ENCODE measurements around the gene CENPB.
"Not testable (repeated sequence)": the region's sequence is repeated elsewhere in the genome, so short reads cannot be mapped to it uniquely, and the experiment has no call there.

Gene CENPB

DNA sequence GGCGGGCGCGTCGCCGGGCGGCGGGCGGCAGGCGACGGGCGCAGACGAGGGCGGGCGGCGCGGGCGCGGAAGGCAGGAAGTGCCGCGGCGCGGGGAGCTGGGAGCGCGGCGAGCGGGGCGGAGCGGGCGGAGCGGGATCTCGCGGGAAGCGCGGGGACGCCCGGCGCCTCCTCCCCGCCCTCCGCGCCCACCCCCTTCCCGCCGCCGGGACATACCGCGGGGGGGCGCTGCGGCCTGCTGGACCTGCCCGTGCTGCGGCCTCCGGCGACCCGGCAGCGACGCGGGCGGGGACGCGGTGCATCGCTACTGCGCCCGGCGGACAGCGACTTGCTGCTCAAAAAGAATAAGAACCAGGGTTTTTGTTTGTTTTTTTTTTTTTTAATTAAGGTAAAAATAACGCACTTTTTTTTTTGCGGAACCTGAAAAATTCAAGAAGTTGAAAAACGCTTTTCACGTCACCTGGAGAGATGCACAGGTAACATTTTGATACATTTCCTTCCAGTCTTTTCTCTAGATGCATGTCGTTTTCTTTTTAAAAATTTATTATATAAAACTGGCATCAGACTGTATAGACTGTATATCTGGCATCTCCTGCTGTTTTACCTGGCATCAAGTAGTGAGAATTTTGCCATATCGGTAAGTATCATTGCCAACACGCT lies at the start of gene CENPB:
Gene CENPB, minus strand, starts transcription at position 76 of the 659 bp plus-strand sequence. CDS start 257 bp downstream, outside the sequence.
- DNase-seq: peak; percentile 56 to 95

- no peak for DNase-seq
These were observed 49.6 kb upstream of the CENPB start for GRCh38 chr20:3836132-3836531.

GRCh38 chr20:3829891-3830290 lies 43.4 kb upstream of the CENPB start:
- DNase-seq: not testable (repeated sequence)

DNA sequence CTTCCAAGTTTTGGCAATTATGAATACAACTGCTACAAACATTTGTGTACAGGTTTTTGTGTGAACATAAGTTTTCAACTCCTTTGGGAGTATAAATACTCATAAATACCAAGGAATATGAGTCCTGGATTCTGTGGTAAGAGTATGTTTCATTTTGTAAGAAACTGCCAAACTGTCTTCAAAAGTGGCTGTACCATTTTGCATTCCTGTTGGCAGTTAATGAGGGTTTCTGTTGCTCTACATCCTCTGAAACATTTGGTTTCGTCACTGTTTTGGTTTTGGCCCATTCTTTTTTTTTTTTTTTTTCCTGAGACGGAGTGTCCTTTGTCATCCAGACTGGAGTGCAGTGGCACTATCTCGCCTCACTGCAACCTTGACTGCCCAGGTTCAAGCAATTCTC lies 42.3 kb upstream of the CENPB start:
- no peak for DNase-seq

- DNase-seq: no peak
These were observed 39.9 kb upstream of the CENPB start for GRCh38 chr20:3826420-3826819.

DNA sequence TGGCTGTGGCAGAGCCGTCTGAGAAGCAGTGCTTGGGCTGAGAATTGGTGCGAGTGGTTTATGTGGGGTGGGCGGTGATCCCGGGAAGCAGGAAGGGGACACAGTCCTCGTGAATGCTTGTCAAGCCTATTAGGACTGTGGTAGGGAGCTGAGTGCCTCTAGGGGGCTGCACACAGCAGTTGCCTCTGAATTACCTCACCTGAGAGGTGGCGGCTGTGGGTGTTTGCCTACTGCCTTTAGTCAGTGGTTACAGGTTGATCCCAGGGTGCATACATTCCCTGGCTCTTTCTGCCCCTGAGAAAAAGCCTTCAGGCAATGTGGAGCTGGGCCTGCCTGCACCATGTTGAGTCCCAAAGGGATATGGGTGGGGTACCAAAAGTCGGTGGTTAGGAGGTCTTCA lies 39.0 kb upstream of the CENPB start:
- peak in 1 of 2 experiments; percentile 3 for DNase-seq

DNA sequence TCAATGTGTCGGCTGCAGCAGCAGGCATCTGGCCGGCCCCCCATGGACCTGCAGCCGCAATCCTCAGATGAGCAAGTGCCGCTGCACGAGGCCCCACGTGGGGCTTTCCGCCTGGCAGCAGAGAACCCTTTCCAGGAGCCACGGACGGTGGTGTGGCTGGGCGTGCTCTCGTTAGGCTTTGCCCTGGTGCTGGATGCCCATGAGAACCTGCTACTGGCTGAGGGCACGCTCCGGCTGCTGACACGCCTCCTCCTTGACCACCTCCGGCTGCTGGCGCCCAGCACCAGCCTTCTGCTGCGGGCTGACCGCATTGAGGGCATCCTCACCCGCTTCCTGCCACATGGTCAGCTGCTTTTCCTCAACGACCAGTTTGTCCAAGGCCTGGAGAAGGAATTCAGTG lies 37.3 kb upstream of the CENPB start:
- DNase-seq: no peak

GRCh38 chr20:3821996-3822395 lies 35.5 kb upstream of the CENPB start:
- no peak for DNase-seq

DNA sequence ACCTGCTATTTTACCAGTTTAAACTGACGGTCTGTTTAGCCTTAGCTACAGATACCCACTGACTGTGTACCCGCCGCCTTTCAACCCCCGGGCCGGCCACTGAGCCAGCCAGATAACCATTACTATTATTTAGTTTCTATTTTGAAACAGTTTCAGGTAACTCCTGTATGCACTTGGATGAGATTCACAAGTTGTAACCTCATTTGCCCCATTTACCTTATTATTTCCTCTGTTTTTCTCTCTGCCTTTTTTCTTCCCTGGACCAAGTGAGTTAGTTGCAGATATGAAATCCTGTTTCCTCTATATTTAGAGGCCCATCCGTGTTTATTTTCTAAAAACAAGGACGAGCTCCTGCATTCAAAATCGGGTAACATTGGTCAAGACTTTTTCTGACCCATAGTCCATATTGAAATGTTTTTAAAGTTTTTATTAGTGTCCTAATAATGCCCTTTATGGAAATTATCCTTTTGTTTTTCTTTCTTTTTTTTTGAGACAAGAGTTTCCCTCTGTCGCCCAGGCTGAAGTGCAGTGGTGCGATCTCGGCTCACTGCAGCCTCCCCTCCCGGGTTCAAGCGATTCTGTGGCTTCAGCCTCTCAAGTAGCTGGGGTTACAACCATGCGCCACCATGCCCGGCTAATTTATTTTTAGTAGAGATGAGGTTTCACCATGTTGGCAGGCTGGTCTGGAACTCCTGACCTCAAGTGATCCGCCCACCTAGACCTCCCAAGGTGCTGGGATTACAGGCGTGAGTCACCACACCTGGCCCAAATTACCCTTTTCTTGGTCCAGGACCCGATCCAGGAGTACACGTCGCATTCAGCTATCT lies 34.6 kb upstream of the CENPB start:
- DNase-seq: no peak

- peak; percentile 95 to 98 for DNase-seq
These were observed 33.7 kb upstream of the CENPB start, which contains the start of gene AP5S1 for GRCh38 chr20:3820048-3820900. AP5S1 (plus strand) TSS chr20:3820547; CDS start chr20:3822118, 1,571 bp downstream.

DNA sequence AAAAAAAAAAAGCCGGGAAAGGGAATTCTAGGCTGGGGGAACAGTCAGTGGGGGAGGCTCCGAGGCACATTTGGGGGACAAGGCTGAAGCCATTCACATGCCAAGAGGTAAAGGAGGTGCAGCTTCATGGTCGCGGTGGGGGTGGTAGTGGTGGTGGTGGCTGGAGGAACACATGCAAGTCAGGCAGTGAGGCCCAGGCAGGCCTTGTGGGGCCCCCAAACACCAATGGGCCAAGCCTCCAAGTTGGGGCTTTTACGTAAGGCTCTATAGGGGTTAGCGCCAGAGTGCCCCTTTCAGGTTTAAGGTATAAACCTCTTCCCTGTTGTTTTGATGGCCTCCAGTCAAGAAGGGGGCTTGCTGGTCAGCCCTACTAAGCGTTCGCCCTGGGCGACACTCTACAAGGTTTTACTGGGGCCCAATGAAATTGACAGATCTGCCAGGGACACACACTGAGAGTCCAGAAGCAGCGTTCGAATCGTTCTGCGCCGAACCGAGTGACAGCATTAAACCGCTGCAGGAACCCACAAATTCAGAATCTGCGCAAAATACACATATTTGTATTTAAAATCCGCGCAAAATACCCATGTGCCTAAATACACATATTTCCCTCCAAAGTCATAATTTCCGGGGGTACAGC lies 33.0 kb upstream of the CENPB start:
- DNase-seq: peak in 1 of 2 experiments; percentile 27

GRCh38 chr20:3818155-3819151 lies 31.9 kb upstream of the CENPB start:
- DNase-seq: peak; percentile 68 to 76

GRCh38 chr20:3815703-3816315 lies 29.3 kb upstream of the CENPB start:
- no peak for DNase-seq

- no peak for DNase-seq
These were observed 28.5 kb upstream of the CENPB start for GRCh38 chr20:3814928-3815495.

DNA sequence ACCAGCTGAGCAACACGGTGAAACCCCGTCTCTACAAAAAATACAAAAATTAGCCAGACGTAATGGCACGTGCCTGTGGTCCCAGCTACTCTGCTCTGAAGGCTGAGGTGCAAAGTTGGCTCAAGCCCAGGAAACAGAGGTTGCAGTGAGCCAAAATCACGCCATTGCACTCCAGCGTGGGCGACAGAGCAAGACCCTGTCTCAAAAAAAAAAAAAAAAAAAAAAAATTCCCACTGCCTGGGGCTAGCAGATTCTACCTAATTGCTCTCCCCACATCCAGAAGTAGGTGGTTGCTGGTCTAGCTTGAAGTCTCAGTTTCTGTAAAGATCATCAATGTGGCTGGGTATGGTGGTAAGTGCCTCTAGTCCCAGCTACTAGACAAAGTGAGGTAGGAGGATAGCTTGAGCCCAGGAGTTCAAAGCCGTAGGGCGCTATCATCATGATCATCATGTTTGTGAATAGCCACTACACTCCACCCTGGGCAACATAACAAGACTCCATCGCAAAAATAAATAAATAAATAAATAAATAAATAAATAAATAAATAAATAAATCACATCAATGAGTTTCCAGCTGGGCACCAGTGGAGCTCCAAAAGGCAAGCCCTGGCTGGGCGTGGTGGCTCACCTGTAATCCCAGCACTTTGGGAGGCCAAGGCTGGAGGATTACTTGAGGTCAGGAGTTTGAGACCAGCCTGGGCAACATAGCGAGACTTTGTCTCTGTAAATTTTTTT lies 27.5 kb upstream of the CENPB start:
- DNase-seq: no peak

- no peak for DNase-seq
These were observed 26.7 kb upstream of the CENPB start for GRCh38 chr20:3812975-3813847.

GRCh38 chr20:3812259-3812681 lies 25.7 kb upstream of the CENPB start:
- no peak for DNase-seq

GRCh38 chr20:3811467-3812258 lies 25.1 kb upstream of the CENPB start:
- peak; percentile 16 to 46 for DNase-seq
